Muscle layer of duodenum (tissue), 2 donors: Measurements from ENCODE around the gene KCNC3.
"Not testable (repeated sequence)": the region's sequence is repeated elsewhere in the genome, so short reads cannot be mapped to it uniquely, and the experiment has no call there.

Source experiments
- H3K27ac ChIP-seq: one replicate; pipeline ENCODE4 v1.7.0; 2013; ENCODE audit warnings: mild to moderate bottlenecking, low read length
- H3K27me3 ChIP-seq: one replicate; pipeline ENCODE4 v1.7.0; 2013; ENCODE audit warnings: low read depth, mild to moderate bottlenecking, control low read depth, low read length
- H3K36me3 ChIP-seq, 2 donors: one replicate each; pipeline ENCODE4 v1.7.0; 2013; ENCODE audit warnings: low read length in 2 of 2, control low read depth in 1 of 2, mild to moderate bottlenecking in 1 of 2; ENCODE audit not compliant: insufficient read depth in 2 of 2, control insufficient read depth in 1 of 2
- H3K4me1 ChIP-seq, 2 donors: one replicate each; pipeline ENCODE4 v1.7.0; 2013; ENCODE audit warnings: low read length in 2 of 2, mild to moderate bottlenecking in 2 of 2, control low read depth in 1 of 2, moderate library complexity in 1 of 2; ENCODE audit not compliant: insufficient read depth in 2 of 2, control insufficient read depth in 1 of 2
- H3K4me3 ChIP-seq, 2 donors: one replicate each; pipeline ENCODE4 v1.7.0; 2013; ENCODE audit warnings: low read length in 2 of 2, low read depth in 1 of 2, mild to moderate bottlenecking in 1 of 2
- H3K9me3 ChIP-seq, 2 donors: one replicate each; pipeline ENCODE4 v1.7.0; 2013; ENCODE audit warnings: low read length in 2 of 2, control low read depth in 1 of 2, mild to moderate bottlenecking in 1 of 2; ENCODE audit not compliant: control insufficient read depth in 1 of 2
- donor health status: healthy.

The KCNC3 gene

DNA sequence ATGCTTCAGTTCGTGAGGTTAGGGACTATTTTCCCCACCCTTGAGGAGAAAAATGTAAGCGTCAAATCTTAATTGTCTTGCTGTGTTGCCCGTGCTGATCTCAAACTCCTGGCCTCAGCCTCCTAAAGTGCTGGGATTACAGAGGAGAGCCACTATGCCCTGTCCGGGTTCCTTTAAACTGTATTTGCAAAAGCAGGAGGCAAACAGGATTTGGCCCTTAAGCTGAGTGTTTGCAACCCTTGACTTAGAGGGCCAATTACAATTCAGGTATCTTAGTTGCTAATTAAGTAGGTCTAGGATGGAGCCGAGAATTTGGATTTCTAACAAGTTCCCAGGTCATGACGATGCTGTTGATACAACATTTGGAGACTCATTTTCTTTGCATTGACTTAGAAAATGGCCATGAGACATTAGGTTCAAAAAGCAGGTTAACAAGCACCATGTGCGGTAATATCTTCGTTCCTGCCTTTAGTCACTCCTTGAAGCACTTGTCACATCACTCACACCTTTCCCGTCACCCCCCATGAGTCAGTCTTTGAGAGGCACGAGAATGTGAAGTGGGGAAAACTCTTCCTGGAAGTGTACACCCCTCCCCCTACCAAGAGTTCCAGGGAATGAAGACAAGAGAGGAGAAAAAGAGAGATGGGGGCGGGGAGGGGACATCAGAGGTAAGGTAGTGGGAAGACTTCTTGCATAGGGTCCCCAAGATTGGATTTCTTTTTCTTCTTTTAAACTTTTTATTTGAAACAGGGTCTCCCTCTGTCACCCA, 33.7 kb upstream of the KCNC3 start:
- no peak overlapping the region for H3K4me3 ChIP-seq
- H3K36me3 ChIP-seq, result no peaks in the 10 kb centered on the region
- H3K27ac ChIP-seq, result no peak overlapping the region

DNA sequence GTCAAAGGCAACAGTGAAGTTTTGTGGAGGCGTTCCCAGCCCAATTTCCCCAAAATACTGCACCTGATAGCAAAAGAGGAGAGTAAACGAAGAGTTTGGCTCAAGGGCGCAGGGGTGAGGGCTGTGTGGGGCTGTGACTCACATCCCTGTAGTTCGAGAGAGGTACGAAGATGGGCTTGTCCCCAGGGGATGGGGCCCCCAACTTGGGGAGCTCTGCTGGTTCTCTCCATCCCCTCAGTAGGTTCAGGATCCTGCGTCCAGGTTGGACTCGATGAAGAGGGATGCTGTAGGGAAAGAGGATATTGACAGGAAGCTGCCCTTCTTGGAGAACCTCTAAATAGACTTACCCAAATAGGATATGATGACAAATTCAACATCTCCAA, 32.8 kb upstream of the KCNC3 start:
- Histone ChIP-seq H3K9me3 (no peaks in the 10 kb centered on the region), H3K27ac (no peak overlapping the region), H3K27me3 (no peaks in the 10 kb centered on the region), H3K4me1 (peaks cover 0 to 2% of the 10 kb centered on the region in 2 donors), H3K36me3 (no peaks in the 10 kb centered on the region), H3K4me3 (no peak overlapping the region)

More for the DNA sequence above, 33.7 kb upstream of the KCNC3 start:
- Histone ChIP-seq H3K9me3 (no peaks in the 10 kb centered on the region), H3K27me3 (no peaks in the 10 kb centered on the region), H3K4me1 (peaks cover 0 to 2% of the 10 kb centered on the region in 2 donors)

GRCh38 chr19:50361290-50362029, 32.3 kb upstream of the KCNC3 start:
- no peak overlapping the region for H3K4me3 ChIP-seq
- peaks cover 0 to 2% of the 10 kb centered on the region in 2 donors for H3K4me1 ChIP-seq
- no peaks in the 10 kb centered on the region for H3K27me3 ChIP-seq
- H3K9me3 ChIP-seq, result no peaks in the 10 kb centered on the region
- H3K36me3 ChIP-seq, result no peaks in the 10 kb centered on the region
- H3K27ac ChIP-seq, result no peak overlapping the region

GRCh38 chr19:50359328-50359818, 30.2 kb upstream of the KCNC3 start:
- Histone ChIP-seq H3K4me1 (peaks cover 0 to 2% of the 10 kb centered on the region in 2 donors), H3K4me3 (no peak overlapping the region), H3K27me3 (no peaks in the 10 kb centered on the region), H3K27ac (no peak overlapping the region), H3K36me3 (no peaks in the 10 kb centered on the region), H3K9me3 (no peaks in the 10 kb centered on the region)

- Histone ChIP-seq H3K4me3 (peak overlapping the region; percentile 59 to 63), H3K36me3 (no peaks in the 10 kb centered on the region), H3K4me1 (peaks cover 0 to 2% of the 10 kb centered on the region in 2 donors), H3K9me3 (no peaks in the 10 kb centered on the region), H3K27ac (no peak overlapping the region), H3K27me3 (no peaks in the 10 kb centered on the region)
Measured at GRCh38 chr19:50358483-50359327, 29.5 kb upstream of the KCNC3 start.

- no peaks in the 10 kb centered on the region for H3K27me3 ChIP-seq
- H3K27ac ChIP-seq, result peak overlapping the region; percentile 87
- H3K4me3 ChIP-seq, result peak overlapping the region; percentile 63 to 76
- H3K36me3 ChIP-seq, result no peaks in the 10 kb centered on the region
- no peaks in the 10 kb centered on the region for H3K9me3 ChIP-seq
- H3K4me1 ChIP-seq, result peaks cover 0 to 2% of the 10 kb centered on the region in 2 donors
Measured at GRCh38 chr19:50357178-50358100, 28.3 kb upstream of the KCNC3 start.

DNA sequence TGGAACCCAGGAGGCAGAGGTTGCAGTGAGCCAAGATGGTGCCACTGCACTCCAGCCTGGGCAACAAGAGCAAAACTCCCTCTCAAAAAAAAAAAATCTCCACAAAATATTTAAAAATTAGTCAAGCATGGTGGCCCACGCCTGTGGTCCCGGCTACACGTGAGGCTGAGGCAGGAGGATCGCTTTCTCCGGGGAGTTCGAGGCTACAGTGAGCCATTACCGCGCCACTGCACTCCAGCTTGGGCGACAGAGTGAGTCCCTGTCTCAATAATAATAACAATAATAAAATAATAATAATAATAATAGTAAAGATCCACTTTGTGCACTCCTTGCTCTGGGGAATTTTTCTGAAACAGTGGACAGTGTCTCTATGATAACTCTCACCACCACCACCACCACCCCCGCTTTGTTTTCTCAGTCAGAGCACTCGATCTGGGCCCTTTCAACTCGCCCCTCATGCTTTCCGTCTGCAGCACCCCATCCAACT, 27.6 kb upstream of the KCNC3 start:
- Histone ChIP-seq H3K27ac (no peak overlapping the region), H3K27me3 (no peaks in the 10 kb centered on the region), H3K4me3 (peak overlapping the region in 1 of 2 donors; percentile 63)

GRCh38 chr19:50353487-50353880, 24.3 kb upstream of the KCNC3 start:
- not testable (repeated sequence) for H3K4me3 ChIP-seq, H3K9me3 ChIP-seq, H3K27ac ChIP-seq, H3K4me1 ChIP-seq, H3K36me3 ChIP-seq, H3K27me3 ChIP-seq

More for the DNA sequence above, 27.6 kb upstream of the KCNC3 start:
- Histone ChIP-seq H3K4me1 (peaks cover 0 to 2% of the 10 kb centered on the region in 2 donors), H3K9me3 (no peaks in the 10 kb centered on the region), H3K36me3 (no peaks in the 10 kb centered on the region)

- Histone ChIP-seq H3K9me3 (no peaks in the 10 kb centered on the region), H3K4me1 (no peaks in the 10 kb centered on the region), H3K27me3 (no peaks in the 10 kb centered on the region), H3K36me3 (no peaks in the 10 kb centered on the region), H3K4me3 (no peak overlapping the region), H3K27ac (no peak overlapping the region)
Measured at GRCh38 chr19:50352242-50352641, 23.1 kb upstream of the KCNC3 start.

- no peaks in the 10 kb centered on the region for H3K36me3 ChIP-seq
Measured at GRCh38 chr19:50349277-50350057, 20.3 kb upstream of the KCNC3 start.

More at GRCh38 chr19:50349277-50350057, 20.3 kb upstream of the KCNC3 start:
- Histone ChIP-seq H3K4me1 (no peaks in the 10 kb centered on the region), H3K9me3 (peaks cover 0 to 8% of the 10 kb centered on the region in 2 donors), H3K27me3 (no peaks in the 10 kb centered on the region), H3K27ac (no peak overlapping the region), H3K4me3 (no peak overlapping the region)
